Cardiac fibroblast (primary cell): ENCODE measurements around the gene PELI2.

ENCODE experiments used
- DNase-seq, 2 donors: peaks; one replicate each; pipeline versions ENCODE4 v3.0.0 to v3.0.0-alpha.2; 2010; ENCODE audit warnings: low read depth in 2 of 2
- H3K4me3 ChIP-seq, 2 donors: replicated peaks in 1 of 2; 1 replicate in 1 of 2; 2 replicates in 1 of 2; pipeline ENCODE4 v1.5.1; 2011; ENCODE audit warnings: low read depth in 2 of 2, low read length in 2 of 2, mild to moderate bottlenecking in 2 of 2, moderate library complexity in 1 of 2
- CTCF ChIP-seq: IDR thresholded peaks from one replicate; pipeline ENCODE4 v1.5.1; 2011; ENCODE audit warnings: low read depth, mild to moderate bottlenecking, low read length, inconsistent platforms

The PELI2 gene

GRCh38 chr14:56173365-56173922 lies 55.2 kb downstream of the PELI2 start:
- no peak for DNase-seq
- no peak overlapping the region for H3K4me3 ChIP-seq
- no peak for TF ChIP-seq CTCF

DNA sequence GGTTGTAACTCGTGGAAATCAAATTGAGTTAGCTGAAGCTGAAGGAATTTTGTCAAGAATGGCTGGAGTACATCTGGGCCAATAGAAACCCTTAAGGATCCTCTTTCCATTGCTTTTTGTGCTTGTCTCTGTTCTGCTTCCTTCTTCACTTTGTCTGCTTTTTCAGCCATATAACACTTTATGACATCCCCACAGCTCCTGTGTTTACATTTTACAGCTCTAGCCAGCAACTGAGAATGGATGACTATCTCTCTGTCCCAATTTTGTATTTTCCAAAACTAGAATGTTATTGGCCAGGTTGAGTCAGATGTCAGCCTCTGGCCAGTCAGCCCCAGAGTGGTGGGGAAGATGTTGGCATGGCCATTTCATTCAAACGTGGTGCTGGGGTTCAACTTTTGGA lies 57.6 kb downstream of the PELI2 start:
- H3K4me3 ChIP-seq, result no peak overlapping the region
- DNase-seq, result no peak
- no peak for TF ChIP-seq CTCF

DNA sequence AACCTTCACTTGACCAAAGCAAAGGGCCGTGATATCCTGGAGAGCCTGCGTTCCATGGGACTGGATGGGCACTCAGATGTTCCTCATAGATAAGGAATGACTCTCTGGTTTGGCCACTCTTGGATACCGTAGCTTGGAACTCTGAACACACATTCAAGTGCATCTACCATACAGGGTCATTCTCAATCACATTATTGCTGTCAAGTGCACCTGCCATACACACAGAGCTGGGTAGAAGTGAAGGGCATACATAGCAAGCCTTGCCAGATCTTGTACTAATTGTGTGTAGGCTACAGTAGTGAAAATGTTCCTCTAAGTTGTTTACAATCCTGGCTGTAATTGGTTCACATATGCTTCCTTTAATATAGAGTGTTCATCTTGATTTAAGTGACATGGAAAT lies 58.3 kb downstream of the PELI2 start:
- no peak for TF ChIP-seq CTCF
- no peak for DNase-seq

GRCh38 chr14:56177036-56177435 lies 58.8 kb downstream of the PELI2 start:
- H3K4me3 ChIP-seq, result no peak overlapping the region
- no peak for TF ChIP-seq CTCF
- DNase-seq, result no peak

More for the DNA sequence above, 58.3 kb downstream of the PELI2 start:
- H3K4me3 ChIP-seq, result no peak overlapping the region

- no peak for DNase-seq
- no peak overlapping the region for H3K4me3 ChIP-seq
These were observed 62.7 kb downstream of the PELI2 start for GRCh38 chr14:56180754-56181542.

GRCh38 chr14:56181681-56182085 lies 63.5 kb downstream of the PELI2 start:
- H3K4me3 ChIP-seq, result no peak overlapping the region
- TF ChIP-seq CTCF, result no peak
- peak in 1 of 2 donors; percentile 53 for DNase-seq

More at GRCh38 chr14:56180754-56181542, 62.7 kb downstream of the PELI2 start:
- TF ChIP-seq CTCF, result no peak
